GM21619 (cell line): ENCODE results near the gene SECTM1.

Source experiments
- ATAC-seq: cut with Tn5 transposase; IDR thresholded peaks from one replicate; pipeline ENCODE4 v1.9.1; 2021; ENCODE audit not compliant: unreplicated experiment

SECTM1 gene

DNA sequence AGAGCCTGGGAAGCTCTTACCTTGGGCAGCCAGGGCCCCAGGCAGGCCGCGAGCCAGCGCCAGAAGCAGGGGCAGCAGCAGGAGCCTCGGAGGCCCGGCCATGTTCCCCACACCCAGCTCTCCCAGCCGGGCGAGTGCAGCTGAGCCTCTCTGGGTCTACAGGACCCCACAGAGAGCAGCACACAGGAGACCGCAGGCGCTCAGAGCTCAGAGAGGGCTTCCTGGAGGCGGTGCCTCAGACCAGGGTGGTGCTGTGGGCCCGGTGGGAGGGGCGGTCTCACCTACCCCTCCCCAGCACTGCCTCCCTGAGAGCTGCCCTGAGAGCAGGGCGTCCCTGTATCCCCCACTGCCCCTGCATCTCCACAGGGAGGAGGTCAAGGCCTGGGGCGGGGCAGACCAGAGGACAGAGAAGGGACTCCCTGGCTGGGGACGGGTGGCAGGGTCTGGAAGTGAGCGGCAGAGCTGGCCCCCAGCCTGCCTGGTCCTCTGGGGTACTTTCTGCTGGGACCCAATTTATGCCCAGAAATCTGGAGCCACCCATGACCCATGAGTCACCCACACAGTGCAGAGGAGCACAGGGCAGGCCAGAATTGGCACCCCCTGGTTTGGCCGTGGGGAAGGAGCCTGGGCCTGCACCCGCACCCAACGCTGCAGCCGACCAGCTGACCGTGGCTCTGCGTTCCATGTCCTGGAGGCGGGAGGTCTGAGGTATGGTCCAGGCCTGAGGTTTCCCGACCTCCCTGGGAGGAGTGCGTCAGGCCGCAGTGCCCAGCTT, 16.0 kb downstream of the SECTM1 start, which contains the start of gene CD7:
TSS of gene CD7 (minus strand) at position 215 of the 775 bp plus-strand sequence. CDS start at position 102, 113 bp downstream.
- ATAC-seq: no peak

DNA sequence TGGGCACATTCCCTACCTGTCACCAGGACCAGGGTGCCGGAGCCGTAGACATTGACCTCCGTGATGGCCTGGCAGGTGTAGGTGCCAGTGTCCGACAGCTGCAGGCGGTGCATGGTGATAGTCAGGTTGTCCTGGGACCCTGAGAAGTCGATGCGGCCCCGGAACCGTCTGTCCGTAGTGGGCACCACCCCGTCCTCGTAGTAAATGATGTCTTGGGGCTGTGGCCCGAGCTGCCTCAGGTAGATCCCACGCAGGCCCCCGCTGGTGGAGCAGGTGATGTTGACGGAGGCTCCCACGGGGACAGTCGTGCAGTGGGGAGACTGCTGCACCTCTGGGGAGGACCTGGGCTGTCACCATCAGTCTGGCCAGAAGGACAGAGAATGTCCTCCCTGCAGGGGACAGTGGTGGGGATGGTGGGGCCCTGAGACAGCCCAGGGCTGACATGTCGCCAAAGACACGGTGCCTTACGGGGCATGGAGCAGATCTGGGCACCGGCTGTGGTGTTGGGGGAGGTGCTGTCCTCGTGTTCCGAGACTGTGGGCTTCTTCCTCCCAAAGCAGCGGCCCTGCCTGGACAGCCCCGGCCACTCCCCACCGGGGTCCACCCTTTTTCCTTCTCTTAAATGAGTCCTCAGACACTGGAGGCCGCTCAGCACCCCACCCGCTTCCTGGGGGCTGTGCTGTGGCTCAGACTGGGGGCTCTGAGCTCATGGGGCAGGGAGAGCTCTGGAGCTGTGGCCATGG, 16.7 kb downstream of the SECTM1 start:
- ATAC-seq: no peak

DNA sequence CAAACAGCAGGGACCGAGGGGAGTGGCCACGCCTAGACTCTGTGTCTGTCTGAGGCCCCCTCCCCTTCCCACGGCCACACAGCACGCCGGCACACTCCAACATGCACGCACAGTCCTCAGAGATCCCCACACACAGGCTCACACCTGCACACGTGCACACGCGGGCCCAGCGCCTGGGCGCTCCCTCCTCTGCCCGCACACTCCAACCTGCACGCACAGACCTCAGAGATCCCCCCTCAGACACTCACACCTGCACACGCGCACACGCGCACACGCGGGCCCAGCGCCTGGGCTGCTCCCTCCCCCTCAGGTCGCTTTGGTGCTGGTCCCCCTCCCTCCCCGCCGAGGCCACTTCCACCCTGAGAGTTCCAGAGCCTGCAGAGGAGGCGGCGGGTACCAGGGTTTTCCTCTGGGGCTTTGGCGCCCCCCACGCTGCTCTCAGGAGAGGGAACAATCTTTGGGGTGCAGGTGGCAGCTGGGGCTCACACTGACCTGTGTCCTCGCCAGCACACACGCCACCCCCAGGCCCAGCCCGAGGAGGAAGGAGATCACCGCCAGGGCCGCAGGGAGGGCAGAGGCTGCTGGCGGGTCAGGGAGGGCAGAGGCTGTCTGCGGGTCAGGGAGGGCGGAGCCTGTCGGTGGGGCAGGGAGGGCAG, 17.7 kb downstream of the SECTM1 start:
- ATAC-seq: no peak

DNA sequence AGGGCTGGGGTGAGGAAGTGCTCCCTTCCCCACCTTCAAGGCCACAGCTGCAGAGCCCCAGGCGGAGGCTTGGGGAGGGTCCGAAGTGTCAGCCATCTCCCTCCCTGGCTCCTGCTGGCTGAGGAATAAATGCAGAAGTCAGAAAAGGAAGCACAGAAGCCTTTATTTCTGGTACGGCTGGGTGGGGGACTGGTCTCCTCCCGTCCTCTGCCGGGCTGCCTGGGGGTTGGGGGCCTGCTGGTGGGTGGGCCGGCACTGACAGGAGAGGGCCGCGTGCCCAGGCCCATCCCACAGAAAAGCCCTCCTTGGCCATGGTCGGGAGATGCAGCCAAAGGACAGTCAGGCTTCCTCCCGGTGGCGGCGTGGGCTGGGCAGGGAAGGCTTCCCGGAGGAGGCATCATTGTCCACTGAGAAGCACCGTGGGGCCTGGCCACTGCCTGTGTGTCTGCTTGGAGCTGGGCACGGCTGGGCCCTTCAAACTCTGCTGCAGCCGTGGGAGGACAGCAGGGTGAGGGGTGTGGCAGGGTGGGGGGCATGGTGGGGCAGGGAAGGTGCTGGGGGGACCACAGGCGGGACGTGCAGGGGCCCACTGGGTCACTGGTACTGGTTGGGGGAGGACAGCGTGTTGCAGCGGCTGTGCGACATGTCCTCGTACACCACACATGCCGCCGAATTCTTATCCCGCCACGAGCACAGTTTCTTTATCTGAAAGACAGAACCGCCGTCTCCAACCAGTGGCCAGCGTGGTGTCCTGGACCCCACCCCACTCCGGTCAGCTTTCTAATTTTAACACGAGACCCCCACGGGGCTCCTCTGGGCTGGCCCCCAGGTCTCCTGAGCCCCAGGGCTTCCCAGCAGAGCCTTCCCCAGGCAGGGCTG, 18.6 kb downstream of the SECTM1 start:
- ATAC-seq: no peak

DNA sequence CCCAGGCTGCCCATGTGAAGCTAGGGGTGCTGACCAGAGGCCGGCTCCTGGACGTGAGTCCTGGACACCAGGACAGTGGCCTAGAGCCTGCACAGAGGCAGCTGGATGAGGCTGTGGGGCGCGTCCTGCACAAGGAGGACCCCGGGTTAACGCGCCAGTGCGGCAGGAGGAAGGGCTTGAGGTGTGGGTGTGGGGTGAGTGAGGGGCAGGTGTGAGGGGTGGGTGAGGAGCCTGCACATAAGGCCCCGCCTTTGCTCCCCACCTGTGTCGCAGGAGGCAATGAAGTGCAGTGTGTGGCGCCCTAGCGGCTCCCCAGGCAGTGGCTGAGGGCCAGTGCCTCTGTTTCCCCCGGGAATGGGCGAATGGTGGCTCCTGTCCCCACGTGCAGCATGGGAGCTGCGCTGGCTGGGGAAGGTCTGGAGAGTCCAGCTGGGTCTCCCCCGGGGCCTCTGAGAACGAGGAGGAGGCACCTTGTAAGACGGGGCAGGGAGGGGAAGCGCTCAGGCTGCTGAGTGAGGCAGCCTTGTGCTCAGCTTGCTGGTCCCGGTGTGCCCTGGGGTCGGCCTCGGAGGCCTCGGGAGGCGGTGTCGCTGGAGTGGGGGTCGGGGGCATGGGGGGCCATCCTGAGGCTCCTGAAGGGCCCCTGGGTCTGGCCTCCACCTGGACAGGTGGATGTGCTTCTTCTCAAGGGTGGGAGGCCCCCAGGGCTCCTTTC, 19.4 kb downstream of the SECTM1 start:
- no peak for ATAC-seq

DNA sequence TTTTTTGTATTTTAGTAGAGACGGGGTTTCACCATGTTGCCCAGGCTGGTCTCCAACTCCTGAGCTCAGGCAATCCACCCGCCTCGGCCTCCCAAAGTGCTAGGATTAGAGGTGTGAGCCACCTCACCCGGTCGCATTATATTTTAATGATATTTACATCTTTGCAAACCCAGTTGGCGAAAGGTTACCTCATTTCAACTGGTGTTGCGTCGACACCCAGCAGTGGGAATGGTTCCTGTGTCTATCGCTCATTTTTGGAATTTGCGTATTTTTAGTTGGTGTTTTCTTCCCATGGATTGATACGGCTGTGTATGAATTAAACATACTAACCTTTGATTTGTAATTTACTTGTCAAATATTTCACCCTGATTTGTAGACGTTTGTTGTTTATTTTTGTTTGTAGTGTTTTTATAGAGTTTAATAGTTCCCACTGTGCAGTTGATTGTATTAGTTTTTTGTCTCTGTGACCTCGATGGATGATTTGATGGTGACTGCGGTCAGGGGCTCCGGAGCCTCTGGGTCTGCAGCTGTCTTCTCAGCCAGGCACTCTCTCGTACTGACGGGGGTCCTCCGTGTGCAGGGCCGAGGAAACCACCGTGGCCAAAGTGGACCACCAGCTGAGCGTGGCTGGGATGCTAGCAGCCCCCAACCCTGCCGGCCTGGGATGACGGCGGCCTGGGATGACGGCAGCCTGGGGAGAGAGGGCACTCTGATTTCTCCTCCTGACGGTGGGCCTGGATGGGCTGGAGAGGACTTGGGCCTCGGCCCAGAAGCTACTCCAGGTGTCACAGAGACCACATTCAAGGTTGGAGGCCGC, 20.2 kb downstream of the SECTM1 start:
- ATAC-seq: no peak

DNA sequence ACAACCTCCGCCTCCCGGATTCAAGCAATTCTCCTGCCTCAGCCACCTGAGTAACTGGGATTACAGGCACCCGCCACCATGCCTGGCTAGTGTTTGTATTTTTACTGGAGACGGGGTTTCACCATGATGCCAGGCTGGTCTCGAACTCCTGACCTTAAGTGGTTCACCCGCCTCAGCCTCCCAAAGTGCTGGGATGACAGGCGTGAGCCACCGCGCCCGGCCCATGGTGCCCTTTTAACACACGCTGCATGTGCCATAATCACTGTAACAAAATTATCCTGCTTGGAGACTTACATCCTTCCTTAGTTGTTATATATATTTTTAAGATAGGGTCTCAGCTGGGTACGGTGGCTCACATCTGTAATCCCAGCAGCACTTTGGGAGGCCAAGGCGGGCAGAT, 21.6 kb downstream of the SECTM1 start:
- no peak for ATAC-seq

DNA sequence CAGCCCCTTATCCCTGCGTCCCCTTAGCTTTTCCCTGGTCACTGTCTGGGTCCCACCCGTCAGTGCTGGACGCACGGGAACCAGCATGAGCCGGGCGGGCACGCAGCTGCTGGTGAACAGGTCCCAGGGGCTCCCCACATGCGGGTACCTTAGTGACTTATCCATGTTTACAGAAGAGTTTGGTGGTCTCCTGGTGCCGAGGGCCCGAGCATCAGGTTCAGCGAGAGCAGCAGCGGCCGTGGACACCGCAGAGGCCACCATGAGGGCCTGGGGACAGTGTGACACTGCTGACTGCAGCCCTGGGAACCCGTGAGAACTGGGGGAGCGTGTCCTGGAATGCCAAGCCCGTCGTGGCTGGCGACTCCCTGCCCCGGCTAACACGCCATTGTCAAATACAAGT, 22.7 kb downstream of the SECTM1 start:
- ATAC-seq: no peak

DNA sequence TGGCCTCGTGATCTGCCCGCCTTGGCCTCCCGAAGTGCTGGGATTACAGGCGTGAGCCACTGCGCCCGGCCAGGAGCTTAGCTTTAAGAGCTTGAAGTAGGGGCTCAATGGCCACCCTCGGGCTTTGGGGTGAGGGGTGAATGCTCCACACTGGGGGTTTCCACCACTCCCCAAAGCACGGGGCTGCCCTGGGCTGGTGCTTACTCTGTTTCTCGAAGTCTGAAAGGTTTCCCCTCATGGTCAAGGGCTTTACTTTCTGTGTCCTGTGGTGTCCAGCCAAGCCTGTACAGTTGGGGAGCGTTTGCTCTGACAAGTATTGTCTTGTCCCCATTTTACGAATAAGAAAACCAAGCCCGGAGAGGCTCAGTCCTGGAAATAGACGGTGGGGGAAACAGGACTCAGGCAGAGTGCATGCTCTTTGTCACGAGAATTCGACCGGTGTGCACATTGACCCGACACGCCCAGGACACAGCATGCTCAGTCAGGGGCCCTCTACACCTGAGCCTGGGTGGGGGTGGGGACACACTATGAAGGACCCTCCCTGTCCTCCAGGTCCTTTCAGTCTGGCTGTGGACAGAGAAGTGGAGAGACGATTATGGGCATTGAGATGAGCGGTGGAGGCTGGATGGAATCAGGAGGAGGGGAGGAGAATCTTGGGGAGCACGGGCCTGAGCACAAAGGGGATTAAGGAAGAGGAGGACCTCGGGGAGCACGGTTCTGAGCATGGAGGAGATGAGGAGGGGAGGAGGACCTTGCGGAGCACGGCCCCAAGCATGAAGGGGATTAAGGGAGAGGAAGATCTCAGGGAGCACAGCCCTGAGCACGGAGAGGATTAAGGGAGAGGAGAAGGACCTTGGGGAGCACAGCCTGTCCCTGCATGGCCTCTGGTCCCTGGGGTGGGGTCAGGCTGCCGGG, 23.7 kb downstream of the SECTM1 start:
- ATAC-seq: no peak

DNA sequence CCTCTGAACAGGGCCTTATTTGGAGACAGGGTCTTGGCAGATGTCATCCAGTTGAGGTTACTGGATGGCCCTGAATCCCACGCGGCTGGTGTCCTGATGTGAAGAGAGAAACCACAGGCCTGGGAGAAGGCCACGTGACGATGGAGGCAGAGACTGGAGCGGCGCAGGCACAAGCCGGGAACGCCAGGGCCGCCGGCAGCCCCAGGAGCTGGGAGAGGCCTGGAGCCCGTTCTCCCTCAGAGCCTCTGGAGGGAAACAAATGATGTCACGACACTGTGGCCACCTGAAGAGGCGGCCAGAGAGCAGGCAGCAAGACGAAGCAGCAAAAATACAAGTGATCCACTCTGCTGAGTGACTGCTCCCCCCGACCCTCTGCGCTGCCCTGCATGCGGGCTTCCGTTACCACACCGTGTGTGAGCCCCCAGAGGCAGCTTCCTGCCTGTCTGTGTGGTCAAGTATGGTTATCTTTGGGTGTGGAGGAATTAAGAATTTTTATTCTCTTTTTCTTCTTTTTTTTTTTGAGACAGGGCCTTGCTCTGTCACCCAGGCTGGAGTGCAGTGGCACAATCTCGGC, 27.8 kb downstream of the SECTM1 start:
- ATAC-seq: no peak

DNA sequence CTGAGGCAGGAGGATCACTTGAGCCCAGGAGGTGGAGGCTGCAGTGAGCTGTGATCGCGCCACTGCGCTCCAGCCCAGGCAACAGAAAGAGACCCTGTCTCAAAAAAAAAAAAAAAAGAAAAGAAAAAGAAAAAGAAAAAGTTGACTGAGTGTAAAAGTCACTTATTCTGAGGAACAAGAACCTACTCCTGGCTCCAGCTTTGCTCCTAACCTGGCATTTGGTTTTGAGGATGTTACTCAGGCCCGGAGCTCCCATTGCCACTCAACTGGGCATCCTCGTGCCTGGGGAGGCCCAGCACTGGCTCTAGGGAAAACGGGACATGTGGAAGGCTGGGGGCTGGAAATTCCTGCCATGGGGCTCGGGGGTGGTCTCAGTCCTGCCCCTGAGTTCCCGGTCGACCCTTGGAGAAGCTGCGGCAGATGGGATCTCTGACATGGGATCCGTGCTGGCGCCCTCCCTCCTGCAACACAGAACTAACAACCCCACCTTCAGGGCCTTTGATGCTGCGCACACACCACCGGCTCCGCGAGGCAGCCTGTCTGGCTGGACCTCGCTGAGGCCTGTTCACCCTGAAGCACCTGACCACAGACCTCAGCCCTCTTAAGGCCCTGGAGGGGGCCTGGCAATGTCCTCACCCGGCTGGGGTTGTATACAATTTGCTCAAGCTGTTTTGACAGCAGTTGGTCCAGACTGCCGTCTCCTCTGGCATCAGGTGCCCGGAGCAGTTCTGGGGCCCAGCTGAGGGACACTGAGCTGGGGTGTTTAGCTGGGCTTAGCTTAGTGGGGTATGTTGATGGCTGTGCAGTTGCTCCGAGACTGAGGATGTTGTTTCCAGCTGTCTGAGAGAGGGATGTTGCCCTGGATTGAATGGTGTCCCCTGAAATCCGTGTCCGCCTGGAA, 28.5 kb downstream of the SECTM1 start:
- no peak for ATAC-seq

DNA sequence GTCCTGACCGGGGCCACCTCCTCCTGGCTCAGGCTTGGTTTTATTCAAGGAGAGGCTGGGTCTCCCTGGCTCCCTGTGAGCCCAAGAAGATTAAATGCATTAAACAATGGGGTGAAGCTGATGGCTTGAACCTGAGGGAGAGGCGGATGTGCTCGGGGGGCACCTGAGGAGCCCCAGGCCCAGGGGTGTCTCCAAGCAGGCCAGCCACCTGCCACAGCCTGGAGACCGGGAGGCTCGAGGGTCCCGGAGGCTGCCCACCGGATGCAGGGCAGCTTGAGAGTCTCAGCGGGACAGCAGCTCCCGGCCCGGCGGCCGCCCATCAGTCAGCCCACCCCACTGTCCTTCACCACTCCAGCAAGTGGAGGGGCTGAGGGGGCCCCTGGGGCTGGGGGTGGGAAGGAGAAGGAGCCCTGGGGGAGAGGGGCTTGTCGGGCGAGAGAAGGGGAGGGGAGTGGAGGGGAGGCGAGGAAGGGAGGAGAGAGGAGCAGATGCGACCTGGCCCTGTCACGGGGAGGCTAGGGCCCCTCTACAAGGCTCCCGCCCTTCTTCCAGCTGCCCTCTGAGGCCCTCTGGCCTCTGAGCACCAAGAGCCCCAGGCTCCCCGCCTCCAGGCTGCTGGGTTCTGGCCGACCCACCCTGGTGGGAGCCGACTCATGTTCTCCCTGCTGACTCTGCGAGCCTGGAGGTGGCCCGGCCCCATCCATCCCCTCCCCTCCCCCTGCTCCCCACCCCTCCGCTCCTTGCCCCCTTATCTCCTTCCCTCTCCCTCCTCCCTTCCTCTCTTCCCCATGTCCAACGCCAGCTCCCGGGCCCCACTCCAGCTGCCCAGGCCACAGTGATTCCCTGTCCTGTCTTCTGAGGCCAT, 29.4 kb downstream of the SECTM1 start:
- no peak for ATAC-seq

DNA sequence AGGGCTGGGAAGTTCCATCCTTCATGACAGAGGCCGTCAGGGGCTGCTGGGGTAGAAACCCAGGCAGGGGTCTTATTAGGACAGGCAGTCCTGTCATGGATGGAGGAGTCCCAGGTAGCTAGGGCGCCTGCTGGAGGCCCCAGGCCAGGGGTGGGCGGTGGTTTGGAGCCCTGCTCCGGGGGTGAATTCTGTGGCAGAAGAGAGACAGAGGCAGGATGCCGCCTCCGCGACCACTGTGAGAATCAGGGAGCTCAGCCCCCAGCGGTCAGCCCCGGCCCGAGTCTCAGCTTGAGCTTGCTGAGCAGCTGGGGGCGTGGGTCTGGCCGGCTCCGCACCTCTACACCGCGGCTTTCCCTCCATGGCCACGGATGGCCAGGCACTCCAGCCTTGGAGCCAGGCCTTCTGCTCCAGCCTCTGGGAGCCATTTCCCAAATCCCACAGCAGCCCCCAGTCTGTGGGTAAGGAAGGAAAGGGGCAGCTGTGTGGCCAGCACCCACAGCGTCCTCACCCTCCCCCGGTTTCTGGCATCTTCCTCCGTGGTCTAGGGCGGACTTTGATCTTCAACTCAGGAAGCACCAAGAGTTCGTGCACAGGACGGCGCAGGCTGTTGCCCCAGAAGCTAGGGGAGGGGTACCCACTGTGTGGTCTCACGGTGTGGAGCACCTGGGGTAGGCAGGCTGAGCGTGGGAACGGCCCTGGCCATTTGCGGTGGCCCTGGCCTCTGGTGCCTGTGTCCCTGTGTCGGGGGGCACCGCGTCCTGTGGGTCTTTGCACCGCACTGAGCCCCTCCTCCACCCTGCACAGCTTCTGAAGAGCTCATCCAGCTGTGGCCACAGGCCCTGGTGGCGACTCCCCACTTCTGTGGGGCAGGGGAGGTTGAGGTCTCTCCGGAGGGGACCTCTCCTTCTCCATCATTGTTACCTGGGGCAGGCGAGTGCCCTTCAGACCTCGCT, 30.3 kb downstream of the SECTM1 start:
- ATAC-seq: no peak

DNA sequence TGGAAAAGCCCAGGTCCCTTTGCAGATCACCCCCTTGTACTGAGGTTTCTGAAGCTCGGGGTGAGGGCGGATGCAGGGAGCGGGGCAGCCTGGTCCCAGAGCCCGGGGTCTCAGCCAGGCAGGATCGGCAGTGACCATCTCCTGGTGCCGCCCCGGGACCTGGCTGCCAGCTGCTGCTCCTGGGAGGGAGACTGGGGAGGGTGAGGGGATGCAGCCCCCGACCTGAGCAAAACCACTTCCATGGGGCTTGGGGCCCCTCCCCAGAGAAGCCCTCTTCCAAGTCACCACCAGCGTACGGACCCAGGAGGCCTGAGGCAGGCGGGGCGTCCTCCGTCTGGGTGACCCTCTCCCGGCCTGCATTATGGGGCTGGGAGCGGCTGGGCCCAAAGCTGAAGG, 31.0 kb downstream of the SECTM1 start:
- ATAC-seq: no peak
